HepG2 (cell line): ENCODE results near the gene SLC4A2.

Experiments
- BRCA1 ChIP-seq: sonication (generic); formaldehyde crosslinking; IDR thresholded peaks from 2 replicates; pipeline ENCODE4 v1.4.0; 2020; ENCODE audit warnings: missing genetic modification reagents
- YY1 ChIP-seq: IDR thresholded peaks from 2 replicates; pipeline ENCODE4 v1.6.1; 2011; ENCODE audit warnings: low read length, low read depth, moderate library complexity, mild to moderate bottlenecking; ENCODE audit not compliant: insufficient read depth, insufficient replicate concordance
- ZNF17 ChIP-seq: sonication (generic); formaldehyde crosslinking; IDR thresholded peaks from 2 replicates; pipeline ENCODE4 v1.5.0; 2020; ENCODE audit warnings: mild to moderate bottlenecking, missing genetic modification reagents

GRCh38 chr7:151070574-151070960 lies 11.2 kb downstream of the SLC4A2 start:
- no peak for TF ChIP-seq BRCA1 (CRISPR knock-in tag)
- TF ChIP-seq ZNF17 (CRISPR knock-in tag): no peak
- TF ChIP-seq YY1: no peak
